Naive thymus-derived CD4-positive, alpha-beta T cell (primary cell): Measurements from ENCODE around the gene SLC25A4. TPM values are rescaled to one million over a fixed set of nuclear protein-coding genes. Genes with fewer than 3 reads are reported as not detected.
A peak's percentile ranks its signal among the peaks of the same experiment; 100 is the strongest.

Source experiments
- ATAC-seq: fragments of 150-1000 bp; cut with Tn5 transposase; 2 replicates; pipeline ENCODE4 v1.10.0; 2021; ENCODE audit warnings: mild to moderate bottlenecking, moderate library complexity
- CTCF ChIA-PET: fragments of 350-600 bp; sonication (Branson Sonifier 250); formaldehyde crosslinking; loops from one replicate; lab custom pipeline; 2021; ENCODE audit warnings: antibody characterized with exemption; lab: Charles Lee
- POLR2A ChIA-PET: fragments of 350-600 bp; sonication (Branson Sonifier 250); formaldehyde crosslinking; loops from one replicate; lab custom pipeline; 2021; ENCODE audit warnings: antibody characterized with exemption, inconsistent platforms; lab: Charles Lee
- DNase-seq, 9 donors: peaks; one replicate each; pipeline versions ENCODE4 v3.0.0 to v3.0.0-alpha.2; 2020 to 2022; ENCODE audit warnings: mixed read lengths in 1 of 9
- H3K27ac ChIP-seq: one replicate; pipeline ENCODE4 v1.7.0; 2013; ENCODE audit warnings: mild to moderate bottlenecking, low read depth, low read length, moderate library complexity
- H3K27me3 ChIP-seq, 2 donors: one replicate each; pipeline ENCODE4 v1.7.0; 2013; ENCODE audit warnings: low read length in 2 of 2, mild to moderate bottlenecking in 2 of 2, moderate library complexity in 2 of 2; ENCODE audit not compliant: control insufficient read depth in 2 of 2, insufficient read depth in 2 of 2
- H3K36me3 ChIP-seq, 3 experiments: 1 replicate in 2 of 3; 2 replicates in 1 of 3; pipeline ENCODE4 v1.7.0; 2013; ENCODE audit warnings: low read length in 3 of 3, mild to moderate bottlenecking in 3 of 3, moderate library complexity in 1 of 3; ENCODE audit not compliant: insufficient read depth in 3 of 3, control insufficient read depth in 2 of 3
- H3K4me1 ChIP-seq, 2 donors: one replicate each; pipeline ENCODE4 v1.7.0; 2013; ENCODE audit warnings: low read length in 2 of 2, mild to moderate bottlenecking in 2 of 2, moderate library complexity in 1 of 2; ENCODE audit not compliant: control insufficient read depth in 2 of 2, insufficient read depth in 2 of 2
- H3K4me3 ChIP-seq: 2 replicates; pipeline ENCODE4 v1.7.0; 2013; ENCODE audit warnings: mild to moderate bottlenecking, low read length
- H3K9me3 ChIP-seq, 3 experiments: 1 replicate in 2 of 3; 2 replicates in 1 of 3; pipeline ENCODE4 v1.7.0; 2013; ENCODE audit warnings: low read length in 3 of 3; ENCODE audit not compliant: control insufficient read depth in 2 of 3
- H3K27ac Mint-ChIP-seq, 9 donors: one replicate each; pipeline ENCODE4 v1.8.0; 2020 to 2022; ENCODE audit warnings: mixed read lengths in 9 of 9, mild to moderate bottlenecking in 8 of 9, moderate library complexity in 5 of 9, inconsistent platforms in 2 of 9
- H3K27me3 Mint-ChIP-seq, 5 donors: one replicate each; pipeline ENCODE4 v1.8.0; 2021 to 2022; ENCODE audit warnings: mixed read lengths in 5 of 5, mild to moderate bottlenecking in 1 of 5
- H3K36me3 Mint-ChIP-seq, 5 donors: one replicate each; pipeline ENCODE4 v1.8.0; 2020 to 2022; ENCODE audit warnings: mixed read lengths in 5 of 5, mild to moderate bottlenecking in 3 of 5, inconsistent platforms in 1 of 5
- H3K4me1 Mint-ChIP-seq, 7 donors: one replicate each; pipeline ENCODE4 v1.8.0; 2020 to 2022; ENCODE audit warnings: mixed read lengths in 7 of 7, mild to moderate bottlenecking in 3 of 7, inconsistent platforms in 1 of 7
- H3K4me3 Mint-ChIP-seq, 10 donors: one replicate each; pipeline ENCODE4 v1.8.0; 2020 to 2022; ENCODE audit warnings: mild to moderate bottlenecking in 10 of 10, mixed read lengths in 10 of 10, moderate library complexity in 6 of 10, inconsistent platforms in 2 of 10
- H3K9me3 Mint-ChIP-seq, 11 donors: one replicate each; pipeline ENCODE4 v1.8.0; 2020 to 2022; ENCODE audit warnings: mixed read lengths in 11 of 11, mild to moderate bottlenecking in 4 of 11, inconsistent platforms in 1 of 11, moderate library complexity in 1 of 11
- intact Hi-C, 2 donors: fragments of 100-400 bp; cut with micrococcal nuclease; formaldehyde crosslinking; loops; one replicate each; pipeline ENCODE4 v1.15.1; 2023
- polyA plus RNA-seq, 2 donors: library from polyadenylated mRNA; unstranded; fragments of 300-500 nt; fragmentation: Illumina TruSeq; gene quantifications; one replicate each; pipeline ENCODE4 v1.2.3, GENCODE V29; 2021
- total RNA-seq, 6 experiments: library from RNA in 5 of 6; stranded (reverse) in 5 of 6; gene quantifications; 1 replicate in 5 of 6; 2 replicates in 1 of 6; pipeline ENCODE4 v1.2.3 and lab custom pipeline; 2021 to 2026

SLC25A4 gene
- total RNA-seq: 1 to 10 TPM in 4 of 5 experiments, under 1 TPM in 1; 0.60 to 7.2 (median 4.9) TPM
- polyA plus RNA-seq: 1 to 10 TPM; 2.7 to 3.8 TPM
- total RNA-seq (lab: John Stamatoyannopoulos, UW): 8.2 reads per million, percentile 32 among the genes with 10 or more reads in this experiment

- DNase-seq: peak; percentile 68 to 81 (median 75)
- peaks cover 0 to 3% of the 10 kb centered on the region in 2 donors for H3K27me3 ChIP-seq
- Mint-ChIP-seq H3K9me3 (peaks cover 0 to 1% (median 0%) of the 10 kb centered on the region in 11 donors), H3K36me3 (peaks cover 0 to 4% (median 0%) of the 10 kb centered on the region in 5 donors), H3K4me1 (peaks cover 11 to 15% (median 12%) of the 10 kb centered on the region in 7 donors), H3K4me3 (peak within 1 kb of the TSS; percentile 84 to 95 (median 90)), H3K27ac (peak within 1 kb of the TSS in 7 of 9 donors; percentile 4 to 89 (median 83)), H3K27me3 (peaks cover 15 to 69% (median 26%) of the 10 kb centered on the region in 5 donors)
- peaks cover 4 to 13% of the 10 kb centered on the region in 2 donors for H3K4me1 ChIP-seq
- no peaks in the 10 kb centered on the region for H3K36me3 ChIP-seq
- peak; percentile 95 for ATAC-seq
- ChIA-PET CTCF (interaction anchor here (0.6 to 1.7 kb wide), 5 partner anchors 9 to 87 kb away, joined by 3 to 5 read pairs (median 4); partner anchors contain the start of gene SNX25), POLR2A (interaction anchor here (0.6 to 1.7 kb wide), 6 partner anchors 23 to 283 kb away, joined by 3 to 6 read pairs (median 4); partner anchors contain the start of gene UFSP2)
- peak within 1 kb of the TSS; percentile 57 for H3K4me3 ChIP-seq
- intact Hi-C loops: loop anchor here (1.0 to 5.0 kb wide), 12 partner anchors 14 to 669 kb away; partner anchors contain the start of genes ACSL1 (in 1 of the 2), ANKRD37 (in 1 of the 2), CASP3 (in 1 of the 2) and CCDC110 (in 1 of the 2)
- no peaks in the 10 kb centered on the region for H3K9me3 ChIP-seq
- H3K27ac ChIP-seq: peak within 1 kb of the TSS; percentile 52
Measured at GRCh38 chr4:185142912-185143600, at the start of gene SLC25A4. Gene SLC25A4 (plus strand): TSS chr4:185143266. CDS start chr4:185143373, 107 bp downstream.

- POLR2A ChIA-PET: no interaction called here
- intact Hi-C loops: no loop called here
- ATAC-seq (no peak), DNase-seq (no peak)
- H3K36me3 ChIP-seq: no peaks in the 10 kb centered on the region
- Mint-ChIP-seq H3K4me3 (no peak overlapping the region), H3K27me3 (peaks cover 15 to 41% (median 17%) of the 10 kb centered on the region in 5 donors), H3K9me3 (no peaks in the 10 kb centered on the region), H3K4me1 (no peaks in the 10 kb centered on the region), H3K36me3 (no peaks in the 10 kb centered on the region), H3K27ac (no peak overlapping the region)
- no peak overlapping the region for H3K27ac ChIP-seq
- H3K4me3 ChIP-seq: no peak overlapping the region
- H3K4me1 ChIP-seq: no peaks in the 10 kb centered on the region
- H3K9me3 ChIP-seq: no peaks in the 10 kb centered on the region
- no peaks in the 10 kb centered on the region for H3K27me3 ChIP-seq
- CTCF ChIA-PET: no interaction called here
Measured at GRCh38 chr4:185093603-185094002, 49.5 kb upstream of the SLC25A4 start.

GRCh38 chr4:185096032-185096653, 46.9 kb upstream of the SLC25A4 start:
- Mint-ChIP-seq H3K4me3 (no peak overlapping the region), H3K9me3 (no peaks in the 10 kb centered on the region), H3K36me3 (no peaks in the 10 kb centered on the region), H3K27me3 (peaks cover 9 to 30% (median 14%) of the 10 kb centered on the region in 5 donors), H3K4me1 (no peaks in the 10 kb centered on the region), H3K27ac (no peak overlapping the region)
- Histone ChIP-seq H3K9me3 (no peaks in the 10 kb centered on the region), H3K4me3 (no peak overlapping the region), H3K27ac (no peak overlapping the region), H3K4me1 (no peaks in the 10 kb centered on the region), H3K27me3 (no peaks in the 10 kb centered on the region), H3K36me3 (no peaks in the 10 kb centered on the region)
- DNase-seq (peak in 6 of 9 donors; percentile 16 to 39 (median 27)), ATAC-seq (peak; percentile 27)
- intact Hi-C loops: loop anchor here (1.0 to 2.0 kb wide), 6 partner anchors 38 to 832 kb away; no protein-coding TSS in a partner anchor
- ChIA-PET CTCF (interaction anchor here (0.6 to 3.1 kb wide), 10 partner anchors 33 to 844 kb away, joined by 3 to 16 read pairs (median 4); no protein-coding TSS in a partner anchor), POLR2A (interaction anchor here (0.6 kb wide), 1 partner anchor 364 kb away, joined by 3 read pairs; no protein-coding TSS in a partner anchor)

GRCh38 chr4:185098474-185098873, 44.6 kb upstream of the SLC25A4 start:
- intact Hi-C loops: no loop called here
- Mint-ChIP-seq H3K36me3 (no peaks in the 10 kb centered on the region), H3K27me3 (peaks cover 10 to 25% (median 14%) of the 10 kb centered on the region in 5 donors), H3K27ac (no peak overlapping the region), H3K9me3 (no peaks in the 10 kb centered on the region), H3K4me1 (no peaks in the 10 kb centered on the region), H3K4me3 (no peak overlapping the region)
- ChIA-PET POLR2A (no interaction called here), CTCF (no interaction called here)
- DNase-seq (no peak), ATAC-seq (no peak)
- no peaks in the 10 kb centered on the region for H3K36me3 ChIP-seq
- no peaks in the 10 kb centered on the region for H3K4me1 ChIP-seq
- no peak overlapping the region for H3K4me3 ChIP-seq
- H3K27ac ChIP-seq: no peak overlapping the region
- no peaks in the 10 kb centered on the region for H3K27me3 ChIP-seq
- no peaks in the 10 kb centered on the region for H3K9me3 ChIP-seq

GRCh38 chr4:185099024-185099682, 43.9 kb upstream of the SLC25A4 start:
- ATAC-seq (no peak), DNase-seq (no peak)
- Histone ChIP-seq H3K9me3 (no peaks in the 10 kb centered on the region), H3K4me3 (no peak overlapping the region), H3K36me3 (no peaks in the 10 kb centered on the region), H3K27me3 (no peaks in the 10 kb centered on the region), H3K4me1 (no peaks in the 10 kb centered on the region), H3K27ac (no peak overlapping the region)
- Mint-ChIP-seq H3K27me3 (peaks cover 6 to 29% (median 16%) of the 10 kb centered on the region in 5 donors), H3K4me3 (no peak overlapping the region), H3K9me3 (no peaks in the 10 kb centered on the region), H3K36me3 (no peaks in the 10 kb centered on the region), H3K27ac (no peak overlapping the region), H3K4me1 (peaks cover 0 to 1% (median 0%) of the 10 kb centered on the region in 7 donors)
- POLR2A ChIA-PET: interaction anchor here (0.6 kb wide), 1 partner anchor 561 kb away, joined by 6 read pairs; no protein-coding TSS in a partner anchor
- intact Hi-C loops: no loop called here
- CTCF ChIA-PET: no interaction called here

GRCh38 chr4:185099940-185100339, 43.1 kb upstream of the SLC25A4 start:
- Histone ChIP-seq H3K36me3 (no peaks in the 10 kb centered on the region), H3K27me3 (no peaks in the 10 kb centered on the region), H3K4me1 (no peaks in the 10 kb centered on the region), H3K27ac (no peak overlapping the region), H3K9me3 (no peaks in the 10 kb centered on the region), H3K4me3 (no peak overlapping the region)
- ChIA-PET POLR2A (no interaction called here), CTCF (no interaction called here)
- ATAC-seq: no peak
- Mint-ChIP-seq H3K27ac (no peak overlapping the region), H3K36me3 (no peaks in the 10 kb centered on the region), H3K4me1 (peaks cover 0 to 1% (median 0%) of the 10 kb centered on the region in 7 donors), H3K27me3 (peaks cover 6 to 29% (median 17%) of the 10 kb centered on the region in 5 donors), H3K4me3 (no peak overlapping the region), H3K9me3 (no peaks in the 10 kb centered on the region)
- no peak for DNase-seq
- intact Hi-C loops: no loop called here
